Measurements from ENCODE around the gene MBOAT1.

The MBOAT1 gene

DNA sequence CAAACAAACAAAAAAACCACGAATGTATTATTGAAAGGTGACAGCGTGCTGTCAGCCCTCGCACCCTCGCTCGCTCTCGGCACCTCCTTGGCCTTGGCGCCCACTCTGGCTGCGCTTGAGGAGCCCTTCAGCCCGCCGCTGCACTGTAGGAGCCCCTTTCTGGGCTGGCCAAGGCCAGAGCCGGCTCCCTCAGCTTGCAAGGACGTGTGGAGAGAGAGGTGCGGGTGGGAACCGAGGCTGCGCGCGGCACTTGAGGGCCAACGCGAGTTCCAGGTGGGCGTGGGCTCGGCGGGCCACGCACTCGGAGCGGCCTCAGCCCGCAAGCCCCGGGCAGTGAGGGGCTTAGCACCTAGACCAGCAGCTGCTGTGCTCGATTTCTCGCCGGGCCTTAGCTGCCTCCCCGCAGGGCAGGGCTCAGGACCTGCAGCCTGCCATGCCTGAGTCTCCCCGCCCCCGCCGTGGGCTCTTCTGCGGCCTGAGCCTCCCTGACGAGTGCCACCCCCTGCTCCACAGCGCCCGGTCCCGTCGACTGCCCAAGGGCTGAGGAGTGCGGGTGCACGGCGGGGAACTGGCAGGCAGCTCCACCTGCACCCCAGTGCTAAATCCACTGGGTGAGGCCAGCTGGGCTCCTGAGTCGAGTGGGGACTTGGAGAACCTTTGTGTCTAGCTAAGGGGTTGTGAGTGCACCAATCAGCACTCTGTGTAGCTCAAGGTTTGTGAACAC, 20.9 kb upstream of the MBOAT1 start:
- DNase-seq: no peak

DNA sequence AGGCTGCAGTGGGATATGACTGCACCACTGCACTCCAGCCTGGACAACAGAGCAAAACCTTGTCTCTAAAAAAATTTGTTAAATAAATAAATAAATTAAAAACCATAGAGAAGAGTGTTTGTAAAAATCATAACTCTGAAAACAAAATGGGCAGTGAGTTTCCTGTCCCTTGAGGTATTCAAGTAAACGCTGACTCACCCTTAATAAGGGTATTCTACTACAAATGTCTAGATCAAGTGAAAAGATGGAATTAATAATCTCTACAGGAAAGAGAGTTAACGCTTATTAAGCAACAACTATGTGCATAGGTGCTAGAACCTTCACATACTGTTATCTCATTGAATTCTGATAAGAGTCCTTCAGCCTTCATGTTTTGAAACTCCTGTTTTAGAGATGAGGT, 19.9 kb upstream of the MBOAT1 start:
- DNase-seq: no peak

DNA sequence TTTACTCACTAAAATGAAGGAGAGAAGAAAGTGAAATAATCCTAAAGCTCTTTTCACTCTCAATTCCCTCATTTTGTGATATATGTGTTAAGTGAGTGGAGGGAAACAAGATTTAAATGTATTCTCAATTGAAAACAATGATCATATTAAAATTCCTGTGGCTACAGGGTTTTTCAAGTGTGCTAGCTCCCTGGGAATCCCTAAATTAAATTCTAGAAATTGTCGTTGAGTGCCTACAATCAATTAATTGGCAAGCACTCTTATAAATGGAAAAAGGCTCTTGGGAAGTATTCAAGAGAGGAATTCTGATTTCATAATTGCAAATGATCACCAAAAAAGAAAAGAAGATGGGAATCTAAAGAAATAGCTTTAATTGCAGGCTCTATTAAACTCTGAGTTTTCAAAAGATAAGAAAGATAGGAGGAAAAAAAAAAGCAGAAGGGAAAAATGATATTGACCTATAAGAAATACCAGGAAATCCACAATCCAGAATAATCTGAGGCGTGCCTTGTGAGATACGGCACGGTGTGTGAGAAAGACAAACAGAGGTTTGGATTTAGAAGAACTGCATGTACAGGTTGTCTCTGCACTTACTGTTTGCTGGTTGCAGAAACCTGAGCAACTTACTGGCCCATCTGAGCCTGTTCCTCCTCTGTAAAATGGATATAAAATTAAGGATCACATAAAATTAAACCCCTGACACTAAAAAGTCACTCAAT, 18.3 kb upstream of the MBOAT1 start:
- no peak for DNase-seq

DNA sequence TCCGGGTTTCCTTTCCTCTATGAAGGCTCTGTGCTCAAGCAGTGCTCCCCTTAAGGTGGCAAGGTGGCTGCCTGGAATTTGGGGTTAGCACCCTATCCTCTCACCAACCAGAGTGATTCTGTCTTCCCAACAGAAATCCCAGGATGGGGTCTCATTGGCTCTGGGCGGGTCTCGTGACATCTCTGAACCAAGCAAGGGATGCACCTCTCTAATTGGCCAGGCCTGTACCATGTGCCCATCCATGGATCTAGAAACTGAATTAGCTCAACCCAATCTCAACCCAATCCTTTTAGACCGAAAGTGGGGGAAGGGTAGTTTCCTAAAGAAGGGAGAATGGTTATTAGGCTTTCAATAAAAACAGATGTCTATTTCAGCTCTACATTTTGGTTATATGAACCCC, 17.6 kb upstream of the MBOAT1 start:
- no peak for DNase-seq

DNA sequence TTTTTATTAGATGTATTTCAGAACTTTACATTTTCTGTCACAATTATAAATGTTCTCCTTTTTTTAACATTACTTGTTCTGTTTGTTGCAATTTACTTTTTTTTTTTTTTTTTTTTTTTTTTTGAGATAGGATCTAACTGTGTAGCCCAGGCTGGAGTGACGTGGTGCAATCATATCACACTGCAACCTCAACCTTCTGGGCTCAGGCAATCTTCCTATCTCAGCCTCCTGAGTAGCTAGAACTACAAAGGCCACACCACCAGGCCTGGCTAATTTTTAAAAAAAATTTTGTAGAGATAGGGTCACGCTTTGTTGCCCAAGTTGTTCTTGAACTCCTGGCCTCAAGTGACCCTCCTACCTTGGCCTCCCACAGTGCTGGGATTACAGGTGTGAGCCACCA, 15.1 kb upstream of the MBOAT1 start:
- no peak for DNase-seq

DNA sequence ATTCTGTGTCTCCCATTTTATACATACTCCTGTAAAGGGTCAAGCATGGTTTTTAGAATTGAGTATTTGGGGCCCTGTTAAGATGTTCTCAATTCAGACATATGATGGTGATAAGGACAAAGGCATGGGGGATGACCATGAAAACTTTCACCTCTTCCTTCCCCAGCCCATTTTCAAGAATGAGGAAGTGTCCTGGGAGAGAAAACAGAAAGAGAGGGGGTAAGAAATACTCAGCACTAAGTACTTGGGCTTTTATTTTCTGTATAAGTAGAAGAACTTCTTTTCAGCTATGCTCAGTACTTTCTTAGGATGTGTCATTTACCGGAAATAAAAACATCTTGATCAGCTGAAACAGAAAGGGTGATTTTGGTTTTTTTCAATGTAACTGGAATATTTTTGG, 10.9 kb upstream of the MBOAT1 start:
- DNase-seq: no peak

DNA sequence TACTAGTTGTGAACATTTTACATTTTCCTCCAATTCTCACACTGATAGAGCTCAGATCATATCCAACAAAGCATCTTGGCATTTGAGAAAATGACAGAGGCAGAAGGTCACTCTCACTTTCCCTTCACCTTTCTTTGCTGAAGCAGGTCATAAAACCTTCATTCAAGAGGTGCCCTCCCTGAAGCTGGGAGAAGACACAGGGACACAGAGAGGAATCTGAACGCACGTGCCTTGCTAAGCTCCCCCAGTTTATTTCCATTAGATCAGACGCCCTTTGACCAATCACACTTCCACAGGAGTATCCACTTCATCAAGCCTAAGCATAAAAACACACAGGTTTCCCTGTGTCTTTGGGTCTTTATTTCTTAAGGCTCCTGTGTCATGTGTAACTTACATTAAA, 9.2 kb upstream of the MBOAT1 start:
- DNase-seq: no peak

DNA sequence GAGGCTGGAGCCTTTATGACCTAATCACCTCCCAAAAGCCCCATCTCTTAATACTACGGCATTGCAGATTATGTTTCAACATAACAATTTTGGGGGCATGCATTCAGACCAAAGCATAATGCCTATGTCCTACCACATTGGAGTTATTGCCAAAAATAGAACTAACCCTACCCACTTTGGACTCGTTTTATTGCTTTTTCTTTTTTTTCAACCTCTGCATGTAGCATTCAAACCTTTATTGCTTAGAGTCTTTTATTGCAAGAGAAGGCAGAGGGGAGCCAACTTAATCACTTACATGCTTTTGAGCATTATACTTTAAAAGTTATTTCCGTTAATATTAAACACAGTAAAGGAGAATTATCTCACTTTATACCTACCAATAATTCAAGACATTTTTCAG, 8.1 kb upstream of the MBOAT1 start:
- DNase-seq: no peak

DNA sequence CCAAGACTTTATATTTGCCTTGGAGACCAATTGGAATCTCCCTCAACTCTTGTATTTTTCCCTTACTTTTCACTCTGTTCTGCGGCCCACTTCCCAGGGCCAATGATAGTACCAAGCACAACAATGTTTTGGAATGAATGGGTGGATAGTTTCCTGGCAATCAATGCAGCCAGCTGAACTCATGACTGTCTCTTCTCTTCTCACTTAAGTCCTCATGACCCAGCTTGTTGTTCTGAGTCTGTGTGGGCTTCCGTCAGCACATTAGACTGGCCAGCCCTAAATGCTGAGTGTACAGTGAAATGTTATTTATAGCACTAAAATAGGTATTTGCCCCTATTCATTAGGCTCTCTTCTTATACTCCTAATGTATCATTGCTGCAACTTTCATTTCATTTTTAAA, 5.6 kb upstream of the MBOAT1 start:
- DNase-seq: no peak

DNA sequence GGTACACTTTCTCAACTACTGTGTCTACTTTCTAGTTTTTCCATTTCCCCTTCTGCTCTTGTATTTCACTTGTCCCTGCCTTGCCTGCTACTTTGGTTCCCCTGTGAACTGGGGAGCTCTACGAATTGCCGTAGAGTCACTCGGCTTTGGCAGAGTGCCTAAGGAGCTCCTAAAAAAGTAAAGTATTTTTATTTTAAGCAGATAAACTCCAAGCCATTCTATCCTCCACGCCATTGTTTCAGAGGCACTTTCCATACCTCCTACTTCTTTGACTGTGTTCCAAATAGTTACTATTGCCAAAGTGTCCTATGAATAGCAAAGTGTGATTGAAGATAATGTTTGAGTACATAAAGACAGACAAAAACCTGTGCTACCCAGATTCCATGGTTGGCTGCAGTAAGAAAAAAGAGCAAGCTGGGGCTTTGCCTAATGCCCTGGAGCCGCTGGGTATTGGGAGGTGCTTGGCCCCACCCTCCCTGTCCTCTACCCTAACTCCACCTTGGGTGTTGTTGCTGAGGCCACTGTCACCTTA, 5.1 kb upstream of the MBOAT1 start:
- DNase-seq: no peak

DNA sequence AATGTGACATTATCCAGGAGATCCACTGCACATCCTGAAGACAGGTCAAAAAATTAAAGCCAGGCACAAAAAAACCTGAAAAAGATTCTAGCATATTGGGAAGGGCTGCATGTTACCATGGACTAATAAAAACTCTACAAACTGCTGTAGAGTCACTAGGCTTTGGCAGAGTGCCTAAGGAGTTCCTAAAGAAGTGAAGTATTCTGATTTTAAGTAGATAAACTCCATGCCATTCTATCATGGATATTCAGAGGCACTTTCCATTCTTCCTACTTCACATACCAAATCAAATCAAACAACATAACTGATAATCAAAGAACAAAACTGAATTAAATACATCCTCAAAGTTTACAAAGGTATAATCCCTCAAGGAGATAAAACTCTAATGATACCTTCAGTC, 3.0 kb upstream of the MBOAT1 start:
- no peak for DNase-seq

DNA sequence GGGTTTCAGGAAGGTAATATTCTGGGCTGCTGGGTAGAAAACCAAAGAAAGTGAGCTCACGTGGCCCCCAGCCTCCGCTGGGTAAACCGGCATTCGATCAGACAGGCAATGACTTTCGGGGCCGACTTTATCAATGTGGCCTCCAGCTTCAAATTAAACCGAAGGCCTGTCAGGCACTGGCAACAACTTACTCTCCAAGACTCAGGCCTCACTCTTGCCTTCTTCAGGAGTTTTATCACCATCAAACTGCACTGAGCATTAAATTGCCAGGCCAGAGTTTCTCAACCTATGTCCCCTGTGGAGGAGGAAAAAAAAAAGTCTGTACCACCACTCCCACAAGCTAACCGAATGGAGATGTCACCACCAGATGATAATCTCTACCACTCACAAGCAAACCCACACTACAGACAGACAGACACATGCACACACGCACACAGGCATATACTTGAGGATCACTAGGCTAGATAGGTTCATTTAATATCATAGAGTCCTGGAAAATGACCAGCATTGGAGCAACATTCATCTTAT, 1.1 kb upstream of the MBOAT1 start:
- DNase-seq: peak; percentile 23

DNA sequence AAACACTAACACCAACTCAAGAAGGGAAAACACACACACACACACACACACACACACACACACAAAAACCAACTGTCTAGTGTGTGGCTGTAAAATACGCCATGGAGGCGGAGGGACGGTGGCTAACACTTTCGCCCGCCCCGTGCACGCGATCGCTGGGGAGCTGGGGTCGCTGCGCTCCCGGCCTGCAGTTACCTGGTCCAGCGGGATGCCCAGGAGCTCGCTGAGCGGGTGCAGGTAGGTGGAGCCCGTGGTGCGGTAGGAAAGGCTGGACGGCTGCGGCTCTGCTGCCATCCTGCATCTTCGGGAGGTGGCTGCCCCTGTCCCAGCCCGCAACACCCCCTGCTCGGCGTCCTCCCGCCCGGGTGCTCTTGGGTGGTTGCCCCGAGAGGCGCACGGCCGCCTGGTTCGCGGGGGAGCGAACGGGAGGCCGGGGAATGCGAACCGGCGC, 303 bp downstream of the MBOAT1 start:
- DNase-seq: peak; percentile 39

DNA sequence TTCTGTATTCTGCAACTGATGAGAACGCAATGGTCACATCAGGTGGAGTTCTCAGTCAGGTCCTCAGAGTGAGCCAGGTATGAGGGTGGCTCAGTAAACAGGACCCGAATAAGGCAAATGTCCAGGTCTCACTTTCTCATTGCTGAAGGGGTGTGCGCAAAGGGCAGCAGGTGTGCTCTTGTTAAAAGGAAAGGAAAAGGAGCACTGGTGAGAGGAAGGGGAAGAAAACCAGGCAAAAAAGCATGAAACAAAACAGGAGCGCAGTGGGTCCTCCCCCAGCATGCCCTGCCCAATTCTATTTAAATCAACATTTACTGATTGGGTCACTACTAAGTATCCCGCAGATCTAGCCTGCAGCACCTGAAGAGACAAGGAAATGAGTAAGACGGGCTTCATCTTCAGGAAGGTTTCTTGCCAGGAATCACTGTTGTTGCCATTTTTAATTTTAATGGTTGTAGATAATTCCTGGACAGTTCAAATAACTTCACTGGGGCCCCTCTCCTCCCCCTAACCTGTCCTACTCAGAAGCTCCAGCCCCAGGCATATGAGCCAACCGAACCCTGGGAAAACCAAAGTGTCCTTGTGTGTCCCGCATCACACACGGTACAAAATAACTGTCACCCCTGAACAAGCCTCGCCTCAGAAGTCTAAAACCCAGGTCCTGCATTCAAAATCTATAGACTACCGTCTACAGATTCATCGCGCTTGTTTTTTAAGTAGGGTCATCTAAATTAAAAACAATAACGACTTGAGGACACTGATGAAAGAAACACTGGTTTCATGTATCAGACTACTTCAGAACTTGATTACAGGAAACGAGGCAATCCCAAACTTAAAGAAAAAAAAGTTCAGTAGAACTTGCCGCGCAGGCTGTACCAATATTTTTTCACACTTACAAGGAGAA, 980 bp downstream of the MBOAT1 start:
- peak; percentile 12 for DNase-seq

DNA sequence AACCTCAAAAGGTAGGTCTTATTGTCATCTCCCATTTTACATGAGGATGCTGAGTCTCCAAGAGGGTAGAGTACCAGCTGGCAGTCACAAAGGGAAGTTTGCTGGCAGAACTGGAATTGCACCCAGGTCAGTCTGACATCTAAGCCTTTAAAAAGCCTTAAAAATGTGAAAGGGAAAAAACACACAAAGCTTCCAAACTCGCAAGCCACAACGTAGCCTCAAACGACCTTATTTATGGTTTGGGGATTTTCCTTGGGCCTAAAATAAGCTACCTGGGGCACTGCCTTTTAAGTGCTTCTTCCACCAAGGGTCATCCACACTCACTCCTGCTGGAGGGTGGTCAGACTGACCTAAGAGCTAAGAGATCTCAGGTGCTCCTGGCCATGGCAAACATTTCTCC, 2.1 kb downstream of the MBOAT1 start:
- DNase-seq: no peak

DNA sequence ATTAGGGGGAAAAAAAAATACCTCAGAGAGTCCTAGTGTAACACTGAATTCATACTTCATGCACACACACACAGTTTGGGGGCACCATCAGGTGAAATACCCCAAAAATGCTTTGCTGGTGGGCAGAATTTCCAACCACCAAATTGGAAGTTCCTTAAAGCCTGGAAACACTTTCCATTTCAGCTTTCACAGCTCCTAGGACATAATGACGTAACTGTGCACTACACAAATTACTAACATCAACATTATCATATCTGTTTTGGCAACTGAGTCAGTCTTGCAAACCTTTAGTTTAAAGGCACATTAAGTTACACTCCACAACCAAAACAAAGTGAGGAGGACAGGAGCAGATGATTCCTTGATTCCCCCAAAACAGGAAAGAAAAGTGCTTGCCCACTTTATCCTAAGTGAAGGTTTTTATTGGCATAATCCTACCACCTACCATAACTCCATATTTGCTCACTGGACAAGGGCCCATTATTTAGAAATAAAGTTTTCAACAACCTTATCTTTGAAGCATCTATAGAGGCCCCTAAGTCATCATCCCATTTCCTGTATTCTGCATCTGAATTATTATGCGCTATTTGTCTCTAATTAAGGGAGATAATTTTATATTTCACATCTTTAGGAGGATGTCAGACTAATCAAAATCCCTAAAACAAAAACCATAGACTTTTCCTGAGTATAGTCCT, 3.4 kb downstream of the MBOAT1 start:
- no peak for DNase-seq

DNA sequence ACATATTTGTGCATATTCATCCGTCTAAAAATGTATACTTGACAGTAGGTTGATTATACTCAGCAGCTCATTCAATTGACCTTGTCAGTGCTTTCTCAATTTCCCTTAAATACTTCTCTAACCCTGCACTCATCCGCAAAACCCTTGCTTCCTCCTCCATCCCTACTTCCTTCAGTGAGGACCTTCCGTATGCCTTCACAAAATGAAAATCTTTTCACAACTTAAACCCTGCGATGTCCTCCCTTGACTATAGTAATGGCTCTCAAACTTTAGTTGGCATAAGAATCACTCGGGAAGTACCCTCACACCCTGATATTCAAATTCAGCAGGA, 5.2 kb downstream of the MBOAT1 start:
- no peak for DNase-seq

DNA sequence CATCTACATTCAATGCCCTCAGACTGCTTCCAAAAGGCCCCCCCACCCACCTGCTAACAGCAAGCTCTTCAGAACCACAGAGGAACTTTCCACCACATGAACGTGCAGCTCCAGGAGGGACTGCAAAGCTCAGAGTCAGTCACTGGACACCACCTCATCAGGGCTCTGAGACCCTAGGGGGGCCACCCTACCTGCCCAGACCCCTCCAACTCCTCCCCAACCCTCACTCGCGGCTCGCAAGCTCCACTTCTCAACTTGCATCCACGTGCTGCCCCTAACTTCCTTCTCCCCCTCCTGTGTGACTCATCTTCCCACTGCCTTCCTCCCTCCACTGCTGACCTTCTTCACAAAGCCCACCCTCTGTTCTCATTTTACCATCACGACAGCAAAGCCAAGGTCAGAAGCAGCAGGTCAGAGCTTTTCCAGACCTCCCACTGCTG, 6.5 kb downstream of the MBOAT1 start:
- DNase-seq: peak; percentile 5

DNA sequence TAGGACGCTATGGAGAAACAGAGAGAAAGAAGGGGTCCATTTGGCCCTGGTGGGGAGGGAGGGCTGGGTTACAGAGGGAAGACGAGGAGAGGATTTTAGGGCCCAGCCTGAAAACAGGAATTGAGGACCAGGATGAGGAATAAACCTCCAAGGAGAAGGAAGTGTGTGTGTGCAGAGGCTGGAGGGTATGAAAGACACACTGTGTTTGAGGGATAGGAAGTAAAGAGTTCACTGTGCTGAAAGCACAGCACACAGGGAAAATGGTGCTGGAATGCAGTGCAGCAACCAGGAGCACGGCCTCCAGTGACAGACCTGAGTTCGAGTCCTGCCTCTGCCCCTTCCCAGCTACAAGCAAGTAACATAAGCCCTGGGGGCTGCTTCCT, 7.8 kb downstream of the MBOAT1 start:
- DNase-seq: no peak

DNA sequence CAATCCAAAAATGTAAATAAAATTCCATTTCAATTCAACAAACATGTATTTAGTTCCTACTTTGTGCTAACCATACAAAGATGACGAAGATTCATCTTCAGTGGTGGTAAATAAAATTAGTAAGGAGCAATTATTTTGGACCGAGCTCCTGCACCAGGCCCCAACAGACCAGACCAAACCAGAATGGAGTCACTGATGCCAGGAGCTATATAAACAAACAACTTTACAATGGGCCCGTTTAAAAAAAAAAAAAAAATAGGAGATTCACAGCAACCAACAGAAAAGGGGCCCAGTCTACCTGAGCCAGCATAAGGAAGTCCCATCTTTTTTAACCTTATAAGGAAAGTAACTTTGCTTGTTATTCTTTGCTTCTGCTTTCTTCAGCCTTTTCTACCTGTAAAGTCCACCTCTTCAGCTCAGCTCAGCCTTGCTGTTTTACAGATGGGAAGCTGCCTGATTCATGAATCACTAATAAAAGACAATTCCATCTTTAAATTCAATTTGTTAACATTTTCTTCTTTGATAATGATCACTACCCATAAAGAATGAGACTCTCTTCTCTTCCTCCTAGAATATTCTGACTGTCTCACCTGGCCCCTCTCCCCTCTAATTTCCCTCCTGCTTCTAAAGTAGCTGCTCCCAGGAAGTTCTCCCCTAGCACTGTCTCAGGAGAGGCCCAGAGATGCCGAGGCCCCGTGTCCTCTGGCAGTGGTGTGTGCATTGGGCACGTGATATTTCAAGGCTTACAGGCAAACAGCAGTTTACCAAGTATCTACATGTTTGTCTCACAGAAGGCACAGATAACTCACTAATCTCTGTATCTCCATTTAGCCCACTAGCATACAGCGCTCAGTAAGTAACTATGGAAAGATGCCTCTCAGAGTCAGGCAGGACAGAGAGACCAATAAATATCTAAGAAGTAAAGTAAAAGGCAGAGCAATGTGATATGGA, 8.4 kb downstream of the MBOAT1 start:
- no peak for DNase-seq

DNA sequence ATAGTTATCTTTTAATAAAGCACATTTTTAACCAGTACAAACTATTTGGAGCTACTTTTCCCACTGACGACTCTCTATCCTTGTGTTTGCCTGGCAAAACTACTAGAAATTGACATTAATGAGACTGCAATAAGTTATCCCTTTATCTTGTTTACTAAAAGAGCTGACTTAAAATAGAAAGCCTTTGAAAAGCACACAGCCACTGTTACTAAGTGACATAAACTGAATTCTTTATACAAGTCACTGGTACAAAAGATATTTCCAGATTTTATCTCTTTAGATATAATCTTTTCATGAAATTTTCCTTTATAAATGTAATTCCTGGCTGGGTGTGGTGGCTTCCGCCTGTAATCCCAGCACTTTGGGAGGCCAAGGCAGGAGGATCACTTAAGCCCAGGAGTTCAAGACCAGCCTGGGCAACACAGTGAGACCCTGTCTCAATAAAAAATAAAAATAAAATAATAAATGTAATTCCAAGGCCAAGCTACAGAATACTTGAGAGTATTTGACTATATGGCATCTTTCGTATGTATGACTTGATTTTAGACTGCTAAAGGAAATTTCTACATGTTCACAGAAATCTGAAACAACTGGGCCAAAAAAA, 9.5 kb downstream of the MBOAT1 start:
- DNase-seq: no peak
